Measurements from ENCODE around the gene SGK1.

SGK1 gene

GRCh38 chr6:134172706-134173365, 145.1 kb downstream of the SGK1 start:
- in situ Hi-C loops (cut with HindIII; ENCODE audit: low sequenced_read_pairs) = no loop called here
- peak overlapping the region; percentile 93 for H3K4me3 ChIP-seq (ENCODE audit: low read depth, low read length)
- TF ChIP-seq, protein P1, sequence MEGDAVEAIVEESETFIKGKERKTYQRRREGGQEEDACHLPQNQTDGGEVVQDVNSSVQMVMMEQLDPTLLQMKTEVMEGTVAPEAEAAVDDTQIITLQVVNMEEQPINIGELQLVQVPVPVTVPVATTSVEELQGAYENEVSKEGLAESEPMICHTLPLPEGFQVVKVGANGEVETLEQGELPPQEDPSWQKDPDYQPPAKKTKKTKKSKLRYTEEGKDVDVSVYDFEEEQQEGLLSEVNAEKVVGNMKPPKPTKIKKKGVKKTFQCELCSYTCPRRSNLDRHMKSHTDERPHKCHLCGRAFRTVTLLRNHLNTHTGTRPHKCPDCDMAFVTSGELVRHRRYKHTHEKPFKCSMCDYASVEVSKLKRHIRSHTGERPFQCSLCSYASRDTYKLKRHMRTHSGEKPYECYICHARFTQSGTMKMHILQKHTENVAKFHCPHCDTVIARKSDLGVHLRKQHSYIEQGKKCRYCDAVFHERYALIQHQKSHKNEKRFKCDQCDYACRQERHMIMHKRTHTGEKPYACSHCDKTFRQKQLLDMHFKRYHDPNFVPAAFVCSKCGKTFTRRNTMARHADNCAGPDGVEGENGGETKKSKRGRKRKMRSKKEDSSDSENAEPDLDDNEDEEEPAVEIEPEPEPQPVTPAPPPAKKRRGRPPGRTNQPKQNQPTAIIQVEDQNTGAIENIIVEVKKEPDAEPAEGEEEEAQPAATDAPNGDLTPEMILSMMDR (IDR thresholded peaks at IDR 0.05; ENCODE audit: low read depth, low read length) = no peak
- peak; percentile 16 for DNase-seq (ENCODE audit: low read depth, low spot score)

GRCh38 chr6:134172020-134172705, 145.7 kb downstream of the SGK1 start:
- in situ Hi-C loops (cut with HindIII; ENCODE audit: low sequenced_read_pairs) = no loop called here
- DNase-seq (ENCODE audit: low read depth, low spot score) = peak; percentile 9
- TF ChIP-seq, protein P1 (IDR thresholded peaks at IDR 0.05; ENCODE audit: low read depth, low read length) = no peak
- H3K4me3 ChIP-seq (ENCODE audit: low read depth, low read length) = peak overlapping the region; percentile 93

- DNase-seq (ENCODE audit: low read depth, low spot score) = peak; percentile 20
- TF ChIP-seq, protein P1 (IDR thresholded peaks at IDR 0.05; ENCODE audit: low read depth, low read length) = no peak
- in situ Hi-C loops (cut with HindIII; ENCODE audit: low sequenced_read_pairs) = no loop called here
- H3K4me3 ChIP-seq (ENCODE audit: low read depth, low read length) = peak overlapping the region; percentile 93
These were observed 146.4 kb downstream of the SGK1 start for GRCh38 chr6:134171517-134171916.

DNA sequence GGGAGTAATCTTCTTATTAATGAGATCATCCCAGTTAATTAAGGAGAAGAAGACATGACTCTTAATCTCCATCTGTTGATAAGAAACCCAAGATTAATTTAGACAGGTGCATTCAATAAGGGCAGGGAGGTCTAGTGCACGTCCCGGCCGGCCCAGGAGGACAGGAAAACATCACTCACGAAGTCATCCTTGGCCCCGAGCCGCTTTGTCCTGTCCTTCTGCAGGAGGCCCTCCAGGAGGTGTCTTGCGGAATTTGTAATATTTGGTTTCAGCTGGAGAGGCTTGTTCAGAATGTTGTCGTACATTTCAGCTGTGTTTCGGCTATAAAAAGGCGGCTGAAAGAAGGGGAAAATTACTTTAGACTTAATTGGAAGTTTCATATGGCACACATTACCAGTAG, 147.1 kb downstream of the SGK1 start:
- in situ Hi-C loops (cut with HindIII; ENCODE audit: low sequenced_read_pairs) = no loop called here
- peak overlapping the region; percentile 93 for H3K4me3 ChIP-seq (ENCODE audit: low read depth, low read length)
- peak; percentile 44 for DNase-seq (ENCODE audit: low read depth, low spot score)
- TF ChIP-seq, protein P1 (IDR thresholded peaks at IDR 0.05; ENCODE audit: low read depth, low read length) = peak; percentile 16

- H3K4me3 ChIP-seq (ENCODE audit: low read depth, low read length) = peak overlapping the region; percentile 93
- TF ChIP-seq, protein P1 (IDR thresholded peaks at IDR 0.05; ENCODE audit: low read depth, low read length) = no peak
- peak; percentile 33 for DNase-seq (ENCODE audit: low read depth, low spot score)
- in situ Hi-C loops (cut with HindIII; ENCODE audit: low sequenced_read_pairs) = loop anchor here (10.0 kb wide), 1 partner anchor 655 kb away; no protein-coding TSS in a partner anchor
These were observed 147.9 kb downstream of the SGK1 start for GRCh38 chr6:134169871-134170486.

DNA sequence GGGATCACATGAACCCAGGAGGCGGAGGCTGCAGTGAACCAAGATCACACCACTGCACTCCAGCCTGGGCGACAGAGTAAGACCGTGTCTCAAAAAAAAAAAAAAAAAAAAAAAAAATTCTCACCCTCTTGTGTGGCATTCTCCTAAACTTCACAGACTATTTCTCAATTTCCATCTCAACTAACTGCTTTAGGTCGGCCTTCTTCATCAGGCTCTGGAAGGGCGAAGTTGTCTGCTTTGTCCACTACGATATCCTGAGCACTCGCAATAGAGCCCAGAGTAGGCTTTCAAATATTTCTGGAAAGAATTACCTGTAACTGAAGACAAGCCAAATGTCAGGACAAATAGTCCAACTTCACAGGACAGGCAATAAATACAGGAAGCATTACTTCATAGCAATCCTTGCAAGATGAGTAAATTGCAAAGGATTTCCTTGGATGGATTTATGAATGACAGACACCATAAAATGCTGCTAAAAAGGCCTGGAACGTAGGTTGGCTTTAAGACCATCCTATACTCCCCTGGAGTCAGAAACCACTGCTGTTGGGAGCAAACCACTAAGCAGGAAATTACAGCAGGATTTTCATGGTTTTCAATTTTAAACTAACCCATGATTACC, 149.2 kb downstream of the SGK1 start:
- DNase-seq (ENCODE audit: low read depth, low spot score) = peak; percentile 40
- in situ Hi-C loops (cut with HindIII; ENCODE audit: low sequenced_read_pairs) = loop anchor here (10.0 kb wide), 1 partner anchor 656 kb away; no protein-coding TSS in a partner anchor
- no peak overlapping the region for H3K4me3 ChIP-seq (ENCODE audit: low read depth, low read length)
- TF ChIP-seq, protein P1 (IDR thresholded peaks at IDR 0.05; ENCODE audit: low read depth, low read length) = no peak
